Muscle layer of colon (tissue), 2 donors: ENCODE measurements around the gene TMEM30A.

ENCODE experiments used
- H3K27ac ChIP-seq: one replicate; pipeline ENCODE4 v1.7.0; 2013; ENCODE audit warnings: low read depth, mild to moderate bottlenecking, low read length, moderate library complexity
- H3K27me3 ChIP-seq, 2 donors: one replicate each; pipeline ENCODE4 v1.7.0; 2013; ENCODE audit warnings: low read length in 2 of 2, mild to moderate bottlenecking in 2 of 2; ENCODE audit not compliant: insufficient read depth in 2 of 2, control insufficient read depth in 1 of 2
- H3K36me3 ChIP-seq: one replicate; pipeline ENCODE4 v1.7.0; 2013; ENCODE audit warnings: mild to moderate bottlenecking, low read length; ENCODE audit not compliant: insufficient read depth
- H3K4me1 ChIP-seq: one replicate; pipeline ENCODE4 v1.7.0; 2013; ENCODE audit warnings: mild to moderate bottlenecking, low read length; ENCODE audit not compliant: insufficient read depth
- H3K4me3 ChIP-seq, 2 donors: one replicate each; pipeline ENCODE4 v1.7.0; 2013; ENCODE audit warnings: low read length in 2 of 2, low read depth in 1 of 2, mild to moderate bottlenecking in 1 of 2, moderate library complexity in 1 of 2
- H3K9ac ChIP-seq: one replicate; pipeline ENCODE4 v1.7.0; 2013; ENCODE audit warnings: low read length
- H3K9me3 ChIP-seq: one replicate; pipeline ENCODE4 v1.7.0; 2013; ENCODE audit warnings: mild to moderate bottlenecking, low read length
- donor health status: abdominal sarcoma.
- donor health status: Adenocarcinoma of cecum.

The TMEM30A gene

DNA sequence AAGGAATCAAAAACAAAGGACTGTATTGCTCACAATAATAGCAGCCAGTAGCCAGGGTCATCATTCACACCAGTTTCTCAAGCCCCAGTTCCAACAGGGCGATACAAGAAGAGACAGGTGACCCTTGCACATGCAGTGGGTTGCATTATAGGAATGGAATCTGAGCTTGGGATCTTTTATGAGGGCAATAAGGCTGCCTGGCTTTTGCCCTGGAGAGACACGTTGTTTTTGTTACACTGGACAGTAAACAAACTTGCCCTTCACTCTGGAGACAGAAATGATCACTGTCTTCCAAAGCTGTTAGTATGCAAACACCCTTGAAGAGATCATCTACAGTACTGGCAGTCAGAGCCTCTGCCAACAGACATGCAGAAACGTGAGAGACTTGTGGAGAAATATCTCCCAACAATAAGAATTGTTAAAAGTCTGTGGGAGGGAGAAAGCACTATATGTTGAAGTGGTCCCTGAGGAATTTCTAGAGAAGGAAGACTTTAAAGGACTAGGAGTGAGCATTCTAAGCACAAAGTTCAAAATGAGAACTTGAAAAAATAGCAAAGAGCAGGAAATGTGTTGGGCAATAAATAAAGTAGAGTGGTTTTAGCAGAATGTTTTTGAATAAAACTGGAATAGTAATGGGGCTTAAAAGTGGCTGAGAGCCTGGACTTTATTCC is 72.5 kb downstream of the TMEM30A start:
- H3K4me3 ChIP-seq: no peak overlapping the region
- H3K27me3 ChIP-seq: no peaks in the 10 kb centered on the region
- H3K27ac ChIP-seq: no peak overlapping the region
- H3K9ac ChIP-seq: no peak overlapping the region
- H3K36me3 ChIP-seq: no peaks in the 10 kb centered on the region
- H3K4me1 ChIP-seq: peaks cover 13% of the 10 kb centered on the region
- H3K9me3 ChIP-seq: no peaks in the 10 kb centered on the region

DNA sequence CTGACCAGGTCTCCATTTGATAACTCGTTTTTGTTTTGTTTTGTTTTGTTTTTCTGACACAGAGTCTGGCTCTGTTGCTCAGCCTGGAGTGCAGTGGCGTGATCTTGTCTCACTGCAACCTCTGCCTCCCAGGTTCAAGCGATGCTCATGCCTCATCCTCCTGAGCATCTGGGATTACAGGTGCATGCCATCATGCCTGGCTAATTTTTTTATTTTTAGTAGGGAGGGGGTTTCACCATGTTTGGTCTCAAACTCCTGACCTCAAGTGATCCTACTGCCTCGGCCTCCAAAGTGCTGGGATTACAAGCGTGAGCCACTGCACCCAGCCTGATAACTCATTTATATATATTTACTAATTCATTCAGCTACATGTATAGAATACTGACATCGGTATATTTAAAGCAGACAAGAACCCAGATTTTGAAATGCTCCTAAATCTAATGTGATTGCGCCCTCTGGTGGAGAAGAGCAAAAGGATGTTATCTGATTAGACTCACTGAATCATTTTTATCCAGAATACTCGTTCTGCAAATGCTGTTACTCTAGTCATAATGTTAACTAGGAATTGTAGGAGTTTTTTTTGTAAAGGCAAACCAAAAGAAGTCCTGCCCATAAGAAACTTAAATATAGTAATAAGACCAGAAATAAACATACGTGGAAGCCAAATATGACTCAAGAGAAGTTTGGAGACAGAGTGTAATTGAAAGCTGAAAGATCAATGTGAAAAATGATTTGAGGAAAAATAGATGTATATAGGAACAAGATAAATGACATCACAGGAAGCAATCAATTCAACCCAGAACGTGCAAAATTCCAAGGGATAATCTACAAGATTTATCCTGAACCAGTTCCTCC is 73.5 kb downstream of the TMEM30A start:
- H3K4me3 ChIP-seq: no peak overlapping the region
- H3K27me3 ChIP-seq: no peaks in the 10 kb centered on the region
- no peak overlapping the region for H3K9ac ChIP-seq
- H3K4me1 ChIP-seq: peaks cover 14% of the 10 kb centered on the region
- no peak overlapping the region for H3K27ac ChIP-seq
- H3K9me3 ChIP-seq: no peaks in the 10 kb centered on the region
- H3K36me3 ChIP-seq: no peaks in the 10 kb centered on the region

DNA sequence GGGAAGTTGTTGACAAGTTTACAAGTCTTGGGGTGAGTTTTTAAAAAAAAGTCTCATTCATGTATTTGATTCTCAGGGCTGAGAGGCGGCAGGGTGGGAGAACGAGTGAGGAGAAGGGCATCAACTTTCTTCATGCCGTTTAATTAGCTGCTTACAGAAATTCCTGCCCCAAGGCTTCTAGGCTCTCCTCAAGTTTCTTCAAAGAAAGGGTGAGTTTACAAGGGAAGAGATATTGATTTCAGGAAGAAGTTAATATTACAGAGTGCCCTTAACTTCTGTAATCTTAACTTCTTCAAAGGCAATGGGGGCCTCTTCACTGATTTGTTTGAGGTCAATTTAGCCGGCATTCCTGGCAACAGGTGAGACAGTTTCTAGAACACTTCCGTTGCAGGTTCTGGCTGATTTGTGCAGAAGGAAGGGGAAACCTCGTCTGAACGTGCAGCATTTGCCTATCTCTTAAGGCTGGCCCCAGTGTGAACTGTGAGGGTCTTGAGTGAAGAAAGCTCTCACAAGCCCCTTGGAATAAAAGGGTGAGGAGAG is 75.3 kb downstream of the TMEM30A start:
- H3K27ac ChIP-seq: no peak overlapping the region

DNA sequence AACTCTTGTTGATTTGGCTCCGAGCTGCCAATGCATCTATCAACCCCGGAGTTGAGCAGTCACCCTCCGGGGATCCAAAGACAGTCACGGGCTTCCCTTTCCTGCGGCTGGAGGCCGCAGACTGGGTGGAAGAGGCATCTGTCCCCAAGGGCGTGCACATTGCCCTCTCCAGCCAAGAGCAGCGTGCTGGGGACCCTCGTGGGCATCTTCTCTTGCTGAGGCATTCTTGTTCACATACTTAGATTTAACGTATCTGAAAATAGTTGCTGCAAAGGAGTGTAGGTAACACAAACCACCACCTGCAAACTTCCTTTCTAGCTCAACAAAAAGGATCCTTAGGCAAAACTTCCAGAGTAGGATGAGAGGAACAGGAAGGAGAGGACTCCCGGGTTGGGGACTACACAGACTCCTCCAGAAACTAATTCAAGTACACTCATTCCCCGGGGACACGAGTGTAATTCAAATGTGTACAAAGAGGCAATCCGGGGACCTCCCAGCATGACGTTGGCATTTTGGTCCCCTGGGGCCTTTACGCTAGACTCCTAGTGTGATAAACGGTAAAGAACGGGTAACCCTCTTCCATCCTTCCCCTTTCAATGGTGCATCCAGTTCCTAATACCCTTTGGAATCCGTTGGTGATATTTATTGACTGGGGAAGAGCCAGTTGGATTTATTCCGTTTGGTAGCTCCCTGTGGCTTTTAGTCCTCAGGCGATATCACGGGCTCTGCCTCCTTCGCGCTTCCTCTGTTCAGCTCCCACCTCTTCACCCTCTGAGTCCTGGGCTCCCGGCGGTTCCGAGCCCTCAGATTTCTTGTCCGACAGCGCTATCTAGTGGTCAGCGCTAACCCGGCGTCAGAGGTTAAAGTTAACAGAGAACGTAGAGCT is 76.1 kb downstream of the TMEM30A start:
- Histone ChIP-seq H3K27me3 (no peaks in the 10 kb centered on the region), H3K36me3 (no peaks in the 10 kb centered on the region), H3K9me3 (no peaks in the 10 kb centered on the region), H3K27ac (no peak overlapping the region), H3K4me1 (peaks cover 19% of the 10 kb centered on the region), H3K4me3 (peak overlapping the region in 1 of 2 donors; percentile 17), H3K9ac (no peak overlapping the region)

More for the DNA sequence above, 75.3 kb downstream of the TMEM30A start:
- Histone ChIP-seq H3K4me1 (peaks cover 14% of the 10 kb centered on the region), H3K9me3 (no peaks in the 10 kb centered on the region), H3K4me3 (peak overlapping the region in 1 of 2 donors; percentile 17), H3K36me3 (no peaks in the 10 kb centered on the region), H3K27me3 (no peaks in the 10 kb centered on the region), H3K9ac (no peak overlapping the region)

DNA sequence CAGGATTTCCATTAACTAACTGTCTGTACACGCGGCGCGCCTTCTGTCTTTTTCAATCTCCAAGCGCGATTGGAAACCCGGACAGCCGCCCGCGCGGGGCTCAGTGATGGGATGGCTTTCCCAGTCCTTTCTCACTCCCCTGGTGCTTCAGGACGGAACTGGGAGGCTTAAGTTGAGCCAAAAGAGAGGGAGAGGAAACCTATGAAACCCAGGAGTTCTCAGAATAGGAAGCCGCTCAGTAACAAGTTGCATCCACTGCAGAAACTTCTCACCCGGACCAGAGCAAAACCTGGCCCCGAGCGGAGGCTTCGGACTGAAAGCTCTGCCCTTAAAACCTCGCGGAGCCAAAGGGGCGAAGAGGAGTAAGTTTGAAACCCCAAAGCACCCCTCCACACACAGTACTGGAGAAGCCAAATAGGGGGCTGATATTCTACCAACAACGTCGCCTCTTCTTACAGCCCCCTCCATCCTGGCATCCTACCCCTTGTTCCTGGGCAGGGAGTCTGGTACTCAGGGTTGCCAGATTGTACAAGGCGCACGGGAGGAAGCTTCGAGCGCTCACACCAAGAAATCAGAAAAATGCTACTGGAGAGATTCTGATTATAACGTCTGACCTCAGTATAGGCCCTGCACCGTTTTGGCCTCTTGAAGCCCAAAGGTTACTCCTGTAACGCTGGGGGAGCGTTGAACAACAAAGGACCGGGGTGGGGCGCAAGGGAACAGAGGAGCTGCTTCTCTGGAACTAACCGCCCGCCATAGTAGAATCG is 77.8 kb downstream of the TMEM30A start:
- no peaks in the 10 kb centered on the region for H3K36me3 ChIP-seq
- H3K27me3 ChIP-seq: no peaks in the 10 kb centered on the region
- H3K4me3 ChIP-seq: peak overlapping the region; percentile 38 to 89
- peak overlapping the region; percentile 49 for H3K9ac ChIP-seq
- peak overlapping the region; percentile 98 for H3K27ac ChIP-seq
- H3K4me1 ChIP-seq: peaks cover 30% of the 10 kb centered on the region
- H3K9me3 ChIP-seq: no peaks in the 10 kb centered on the region

DNA sequence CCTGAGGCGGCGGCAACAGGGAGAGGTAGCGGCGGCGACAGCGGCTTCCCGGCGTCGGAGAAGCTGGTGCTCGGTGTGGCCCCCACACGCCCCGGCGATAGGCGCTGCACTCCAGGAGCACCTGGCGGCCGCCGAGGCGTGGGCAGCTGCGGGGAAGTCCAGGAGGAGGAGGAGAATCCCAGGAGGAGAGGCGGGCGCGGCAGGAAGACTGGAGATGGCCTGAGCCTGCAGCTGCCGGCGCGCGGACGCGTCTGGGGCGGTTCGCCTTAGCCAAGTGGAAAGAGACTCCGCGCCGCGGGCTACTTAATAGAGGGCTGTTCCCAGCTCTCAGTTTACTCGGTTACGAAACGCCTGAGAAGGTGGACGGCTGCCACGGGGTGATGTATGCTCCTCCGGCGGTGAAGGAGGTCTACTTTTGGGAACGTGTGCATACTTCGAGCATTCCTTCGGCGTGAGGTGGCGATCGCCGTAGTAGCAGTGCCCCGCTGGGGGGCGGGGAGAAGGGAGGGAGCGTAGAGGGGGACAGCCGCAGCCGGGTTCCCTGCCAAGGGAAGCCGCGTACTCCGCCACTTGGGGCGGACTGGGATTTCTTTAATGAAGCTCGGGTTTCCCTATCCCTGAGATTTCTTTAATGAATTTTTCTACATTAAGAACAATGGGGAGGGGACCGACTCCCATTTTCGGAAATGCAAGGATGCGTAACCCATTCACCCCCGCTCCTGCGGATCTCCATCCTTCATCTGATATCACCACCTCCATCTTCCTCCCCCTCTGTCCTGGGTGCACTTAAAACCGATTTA is 78.6 kb downstream of the TMEM30A start, which contains the start of gene COL12A1:
TSS of gene COL12A1 (minus strand) at position 278 of the 800 bp plus-strand sequence. CDS start 3,261 bp downstream, outside the sequence.
- no peaks in the 10 kb centered on the region for H3K9me3 ChIP-seq
- peak within 1 kb of the TSS; percentile 98 for H3K27ac ChIP-seq
- H3K4me1 ChIP-seq: peaks cover 30% of the 10 kb centered on the region
- no peaks in the 10 kb centered on the region for H3K36me3 ChIP-seq
- H3K9ac ChIP-seq: peak within 1 kb of the TSS; percentile 89
- H3K4me3 ChIP-seq: peak within 1 kb of the TSS; percentile 38 to 89
- no peaks in the 10 kb centered on the region for H3K27me3 ChIP-seq

DNA sequence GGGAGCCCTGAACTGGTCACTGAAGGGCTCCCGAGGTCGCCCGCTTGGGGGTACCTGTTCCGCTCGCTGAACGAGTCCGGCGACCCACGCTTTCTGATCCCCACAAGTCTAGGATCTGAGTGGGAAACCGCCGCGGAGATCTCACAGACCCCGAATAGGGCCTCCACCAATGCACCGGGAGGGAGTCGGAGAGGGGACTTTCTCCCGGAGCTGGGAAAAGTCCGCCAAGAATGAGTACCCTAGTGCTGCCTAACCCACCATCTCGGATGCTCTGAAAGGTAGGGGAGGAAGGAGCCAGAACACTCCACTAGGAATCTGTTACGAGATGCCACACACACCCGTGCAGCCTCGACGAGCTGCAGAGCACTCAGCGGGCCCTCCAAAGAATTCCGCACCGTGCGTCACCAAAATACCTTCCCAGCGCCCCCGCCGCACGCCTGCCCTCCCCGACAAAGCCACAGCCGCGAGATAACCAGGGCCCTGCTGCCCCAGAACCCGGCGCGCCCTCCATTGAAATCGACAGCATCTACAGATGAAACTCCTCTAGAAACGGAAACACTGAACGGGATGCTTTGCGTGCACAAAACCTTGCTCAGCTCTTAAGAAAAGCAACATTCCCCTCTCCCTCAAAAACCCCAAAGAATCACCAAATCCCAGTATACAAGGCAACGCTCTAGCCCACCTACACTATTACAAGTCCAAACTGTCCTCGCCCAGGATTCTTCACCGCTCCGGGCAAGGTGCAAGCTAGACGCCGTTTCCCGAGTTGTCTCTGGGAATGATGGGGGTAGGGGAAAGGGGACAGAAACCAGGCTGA is 79.4 kb downstream of the TMEM30A start:
- no peaks in the 10 kb centered on the region for H3K9me3 ChIP-seq
- H3K9ac ChIP-seq: peak overlapping the region; percentile 89
- no peaks in the 10 kb centered on the region for H3K36me3 ChIP-seq
- peak overlapping the region; percentile 98 for H3K27ac ChIP-seq
- H3K27me3 ChIP-seq: no peaks in the 10 kb centered on the region
- H3K4me3 ChIP-seq: peak overlapping the region; percentile 38 to 89
- H3K4me1 ChIP-seq: peaks cover 30% of the 10 kb centered on the region

DNA sequence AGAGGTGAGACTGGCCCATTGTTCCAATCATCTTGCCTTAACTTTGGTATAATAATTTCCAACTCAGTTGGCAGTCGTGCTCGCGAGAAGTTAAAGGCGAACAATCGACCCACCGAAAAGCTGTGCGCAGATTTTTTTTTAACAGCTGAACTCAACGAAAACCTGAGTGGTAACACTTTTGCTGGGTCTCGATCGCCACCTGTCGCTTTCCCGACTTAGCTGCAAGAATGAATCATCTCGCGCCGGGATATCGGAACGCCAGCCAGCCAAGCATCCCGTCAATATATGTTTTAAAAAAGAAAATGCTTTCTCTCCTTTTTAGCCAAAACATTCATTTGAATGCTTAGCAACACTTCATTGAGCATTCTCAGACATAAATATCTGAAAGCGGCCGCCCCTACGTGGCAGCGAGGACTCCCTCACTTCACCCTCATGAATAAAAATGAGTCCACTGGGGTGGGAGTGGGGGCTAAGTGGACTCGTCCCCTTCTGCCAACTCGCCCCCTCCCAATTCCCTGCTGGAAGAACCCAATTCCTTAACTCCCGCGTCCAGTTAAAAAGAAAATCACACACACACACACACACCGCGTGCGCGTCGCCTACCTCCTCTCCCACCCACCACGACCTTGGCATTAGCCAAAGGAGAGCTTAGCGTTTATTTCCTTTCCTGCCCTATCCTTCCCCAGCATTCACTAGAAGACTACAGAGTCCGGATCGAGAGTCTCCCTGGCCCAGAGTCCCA is 80.2 kb downstream of the TMEM30A start:
- peaks cover 30% of the 10 kb centered on the region for H3K4me1 ChIP-seq
- H3K27ac ChIP-seq: peak overlapping the region; percentile 98
- H3K27me3 ChIP-seq: no peaks in the 10 kb centered on the region
- H3K9me3 ChIP-seq: no peaks in the 10 kb centered on the region
- peak overlapping the region; percentile 89 for H3K9ac ChIP-seq
- H3K4me3 ChIP-seq: peak overlapping the region; percentile 38 to 89
- no peaks in the 10 kb centered on the region for H3K36me3 ChIP-seq

DNA sequence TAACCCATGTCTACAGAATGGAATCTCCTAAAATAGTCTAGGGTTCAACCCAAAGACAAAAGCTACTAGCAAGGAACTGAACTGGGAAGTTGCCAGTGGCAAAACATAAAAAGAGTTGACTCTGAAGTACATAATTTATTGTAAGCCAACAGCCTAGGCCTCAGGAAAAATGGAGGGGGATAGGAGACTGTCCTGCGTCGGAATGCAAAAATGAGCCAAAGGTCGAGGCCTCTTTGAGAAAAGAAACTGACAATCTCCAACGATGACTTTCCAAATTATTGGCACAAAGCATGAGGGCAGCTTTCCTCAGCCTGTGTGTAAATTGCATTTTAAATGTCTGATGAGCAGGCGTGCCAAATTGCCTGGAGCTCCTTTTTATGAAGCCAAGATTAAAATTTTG is 80.9 kb downstream of the TMEM30A start:
- Histone ChIP-seq H3K4me3 (peak overlapping the region; percentile 24 to 89), H3K9me3 (no peaks in the 10 kb centered on the region), H3K4me1 (peaks cover 27% of the 10 kb centered on the region), H3K27ac (peak overlapping the region; percentile 98), H3K27me3 (no peaks in the 10 kb centered on the region), H3K9ac (peak overlapping the region; percentile 89), H3K36me3 (no peaks in the 10 kb centered on the region)
